Natural killer cell (primary cell): Measurements from ENCODE around the gene PMF1. TPM values are rescaled to one million over a fixed set of nuclear protein-coding genes. Genes with fewer than 3 reads are reported as not detected.

Source experiments
- ATAC-seq, 3 donors: fragments of 150-1000 bp in 2 of 3; fragments of 200-7000 bp in 1 of 3; cut with Tn5 transposase; 1 replicate in 1 of 3; 2 replicates in 2 of 3; pipeline ENCODE4 v1.10.0; 2021; ENCODE audit warnings: mild to moderate bottlenecking in 2 of 3, moderate library complexity in 2 of 3
- DNase-seq, 2 donors: peaks; one replicate each; pipeline versions ENCODE4 v3.0.0 to v3.0.0-alpha.2; 2013 to 2021; ENCODE audit warnings: mixed read lengths in 1 of 2
- H3K27ac ChIP-seq: one replicate; pipeline ENCODE4 v1.5.1; 2013; ENCODE audit warnings: mild to moderate bottlenecking, low read length
- H3K27me3 ChIP-seq: one replicate; pipeline ENCODE4 v1.6.1; 2013; ENCODE audit warnings: low read length; ENCODE audit not compliant: control insufficient read depth, insufficient read depth
- H3K36me3 ChIP-seq: one replicate; pipeline ENCODE4 v1.6.1; 2013; ENCODE audit warnings: low read length; ENCODE audit not compliant: control insufficient read depth, insufficient read depth
- H3K4me1 ChIP-seq: one replicate; pipeline ENCODE4 v1.6.1; 2013; ENCODE audit warnings: low read length; ENCODE audit not compliant: control insufficient read depth, insufficient read depth
- H3K4me3 ChIP-seq: one replicate; pipeline ENCODE4 v1.5.1; 2013; ENCODE audit warnings: low read length
- H3K9me3 ChIP-seq: one replicate; pipeline ENCODE4 v1.6.1; 2013; ENCODE audit warnings: low read length; ENCODE audit not compliant: control insufficient read depth, insufficient read depth
- H3K27ac Mint-ChIP-seq, 2 donors: one replicate each; pipeline ENCODE4 v1.8.0; 2022; ENCODE audit warnings: mild to moderate bottlenecking in 2 of 2, mixed read lengths in 2 of 2, moderate library complexity in 1 of 2
- H3K27me3 Mint-ChIP-seq, 2 donors: one replicate each; pipeline ENCODE4 v1.8.0; 2022; ENCODE audit warnings: low read depth in 2 of 2, mixed read lengths in 2 of 2
- H3K36me3 Mint-ChIP-seq: one replicate; pipeline ENCODE4 v1.8.0; 2022; ENCODE audit warnings: mixed read lengths
- H3K4me1 Mint-ChIP-seq, 2 donors: one replicate each; pipeline ENCODE4 v1.8.0; 2022; ENCODE audit warnings: mixed read lengths in 2 of 2
- H3K4me3 Mint-ChIP-seq: one replicate; pipeline ENCODE4 v1.8.0; 2022; ENCODE audit warnings: mild to moderate bottlenecking, moderate library complexity, mixed read lengths
- H3K9me3 Mint-ChIP-seq, 2 donors: one replicate each; pipeline ENCODE4 v1.8.0; 2022; ENCODE audit warnings: mixed read lengths in 2 of 2
- WGBS: methylation state at CpG from one replicate; pipeline ENCODE4 v1.1.7; 2013; ENCODE audit warnings: missing lambda C conversion rate; ENCODE audit not compliant: insufficient coverage; 5-methylcytosine and 5-hydroxymethylcytosine counted together
- intact Hi-C: fragments of 100-400 bp; cut with micrococcal nuclease; formaldehyde crosslinking; loops from one replicate; pipeline ENCODE4 v1.14.2; 2022
- total RNA-seq, 4 donors: library from RNA; stranded (reverse); fragments of 120-200 nt in 1 of 4; gene quantifications; one replicate each; pipeline versions ENCODE4 v1.2.3 to v1.2.4, GENCODE V29; 2013 to 2022
- TF ChIP-seq, protein P1 (sequence below): fragments of 200-600 bp; IDR thresholded peaks from one replicate; pipeline ENCODE4 v1.8.0; 2022; ENCODE audit warnings: antibody characterized with exemption

Gene PMF1
- total RNA-seq, 3 donors from 2014 or later (not counting 1 experiment from before 2014, with no cell fraction given), result 61.5 to 70.3 (median 64.0) TPM

DNA sequence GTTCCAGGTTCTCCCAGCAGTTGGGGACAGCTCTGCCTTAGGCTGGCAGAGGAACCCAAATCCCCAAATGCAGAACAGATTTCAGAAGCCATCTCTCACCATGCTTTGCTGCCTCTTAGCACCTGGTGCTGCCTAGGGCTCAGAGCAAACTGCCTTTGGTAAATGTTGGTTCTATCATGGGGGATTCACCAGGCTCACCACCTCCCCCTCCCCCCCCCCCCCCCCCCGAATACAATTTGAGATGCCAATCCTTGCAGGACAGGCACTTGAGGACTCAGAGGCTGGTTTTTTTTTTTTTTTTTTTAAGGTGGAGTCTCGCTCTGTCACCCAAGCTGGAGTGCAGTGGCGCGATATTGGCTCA, 35.5 kb downstream of the PMF1 start:
- no peak for ATAC-seq
- H3K4me3 ChIP-seq, result no peak overlapping the region
- Mint-ChIP-seq H3K4me1 (peaks cover 0 to 24% of the 10 kb centered on the region in 2 donors), H3K4me3 (no peak overlapping the region), H3K9me3 (no peaks in the 10 kb centered on the region), H3K27me3 (no peaks in the 10 kb centered on the region), H3K27ac (peak overlapping the region; percentile 31 to 38), H3K36me3 (no peaks in the 10 kb centered on the region)
- H3K27me3 ChIP-seq, result no peaks in the 10 kb centered on the region
- TF ChIP-seq, protein P1, sequence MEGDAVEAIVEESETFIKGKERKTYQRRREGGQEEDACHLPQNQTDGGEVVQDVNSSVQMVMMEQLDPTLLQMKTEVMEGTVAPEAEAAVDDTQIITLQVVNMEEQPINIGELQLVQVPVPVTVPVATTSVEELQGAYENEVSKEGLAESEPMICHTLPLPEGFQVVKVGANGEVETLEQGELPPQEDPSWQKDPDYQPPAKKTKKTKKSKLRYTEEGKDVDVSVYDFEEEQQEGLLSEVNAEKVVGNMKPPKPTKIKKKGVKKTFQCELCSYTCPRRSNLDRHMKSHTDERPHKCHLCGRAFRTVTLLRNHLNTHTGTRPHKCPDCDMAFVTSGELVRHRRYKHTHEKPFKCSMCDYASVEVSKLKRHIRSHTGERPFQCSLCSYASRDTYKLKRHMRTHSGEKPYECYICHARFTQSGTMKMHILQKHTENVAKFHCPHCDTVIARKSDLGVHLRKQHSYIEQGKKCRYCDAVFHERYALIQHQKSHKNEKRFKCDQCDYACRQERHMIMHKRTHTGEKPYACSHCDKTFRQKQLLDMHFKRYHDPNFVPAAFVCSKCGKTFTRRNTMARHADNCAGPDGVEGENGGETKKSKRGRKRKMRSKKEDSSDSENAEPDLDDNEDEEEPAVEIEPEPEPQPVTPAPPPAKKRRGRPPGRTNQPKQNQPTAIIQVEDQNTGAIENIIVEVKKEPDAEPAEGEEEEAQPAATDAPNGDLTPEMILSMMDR, result no peak
- peak in 1 of 2 donors; percentile 29 for DNase-seq
- H3K4me1 ChIP-seq, result peaks cover 16% of the 10 kb centered on the region
- 93% methylated on average over 3 of the region's 4 CpGs for WGBS
- H3K9me3 ChIP-seq, result no peaks in the 10 kb centered on the region
- intact Hi-C loops, result no loop called here
- H3K36me3 ChIP-seq, result peaks cover 39% of the 10 kb centered on the region
- no peak overlapping the region for H3K27ac ChIP-seq

DNA sequence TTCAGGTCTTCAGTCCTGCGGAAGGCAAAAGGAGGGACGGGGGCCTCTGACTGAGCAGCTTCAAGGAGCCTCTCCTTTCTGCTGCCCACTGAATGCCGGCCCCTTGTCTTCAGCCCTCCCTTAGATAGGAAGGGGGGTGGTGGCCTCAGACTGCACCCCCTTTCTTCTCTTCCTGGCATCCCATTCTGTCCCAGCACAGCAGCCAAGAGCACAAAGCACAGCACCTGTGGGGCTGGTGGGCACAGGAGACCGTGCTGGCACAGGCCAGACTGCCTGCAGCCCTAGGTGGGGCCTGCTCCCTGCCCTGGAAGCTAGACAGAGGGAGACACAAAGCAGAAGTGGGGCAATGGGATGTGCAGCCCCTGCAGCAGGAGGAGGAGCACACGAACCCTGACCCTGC, 36.8 kb downstream of the PMF1 start:
- Histone ChIP-seq H3K4me3 (no peak overlapping the region), H3K27me3 (no peaks in the 10 kb centered on the region), H3K4me1 (peaks cover 16% of the 10 kb centered on the region), H3K27ac (no peak overlapping the region), H3K36me3 (peaks cover 52% of the 10 kb centered on the region), H3K9me3 (no peaks in the 10 kb centered on the region)
- Mint-ChIP-seq H3K4me1 (peaks cover 0 to 23% of the 10 kb centered on the region in 2 donors), H3K27me3 (no peaks in the 10 kb centered on the region), H3K4me3 (no peak overlapping the region), H3K9me3 (no peaks in the 10 kb centered on the region), H3K36me3 (no peaks in the 10 kb centered on the region), H3K27ac (no peak overlapping the region)
- TF ChIP-seq, protein P1, result no peak
- no peak for DNase-seq
- ATAC-seq, result no peak
- WGBS, result 97% methylated on average over 4 of the region's 5 CpGs
- intact Hi-C loops, result no loop called here

DNA sequence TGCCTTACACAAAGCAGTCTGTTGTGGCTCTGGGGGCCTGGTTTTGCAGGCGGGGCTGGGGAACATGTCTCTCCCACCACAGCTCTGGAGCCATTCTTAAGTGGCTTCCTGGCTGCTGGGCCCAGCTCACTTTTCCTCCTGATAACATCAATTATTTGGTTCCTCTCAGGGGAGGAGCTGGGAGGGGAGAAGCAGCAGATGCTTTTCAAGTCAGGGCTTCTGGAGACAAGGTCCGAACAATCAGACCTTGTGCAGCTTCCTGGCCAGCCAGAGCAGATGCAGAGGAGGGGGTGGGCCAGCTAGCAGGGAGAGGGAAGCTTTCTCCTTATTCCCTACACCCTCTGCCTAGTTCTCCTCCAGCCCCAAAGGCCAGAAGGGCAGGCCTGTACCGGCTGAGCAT, 38.7 kb downstream of the PMF1 start:
- Histone ChIP-seq H3K4me3 (no peak overlapping the region), H3K27me3 (no peaks in the 10 kb centered on the region), H3K27ac (no peak overlapping the region), H3K36me3 (peaks cover 61% of the 10 kb centered on the region), H3K9me3 (no peaks in the 10 kb centered on the region), H3K4me1 (no peaks in the 10 kb centered on the region)
- intact Hi-C loops, result no loop called here
- 54% methylated on average over 3 of the region's 3 CpGs for WGBS
- ATAC-seq, result no peak
- Mint-ChIP-seq H3K36me3 (no peaks in the 10 kb centered on the region), H3K4me1 (peaks cover 0 to 5% of the 10 kb centered on the region in 2 donors), H3K4me3 (no peak overlapping the region), H3K9me3 (no peaks in the 10 kb centered on the region), H3K27ac (no peak overlapping the region), H3K27me3 (no peaks in the 10 kb centered on the region)
- no peak for DNase-seq
- TF ChIP-seq, protein P1, result no peak

DNA sequence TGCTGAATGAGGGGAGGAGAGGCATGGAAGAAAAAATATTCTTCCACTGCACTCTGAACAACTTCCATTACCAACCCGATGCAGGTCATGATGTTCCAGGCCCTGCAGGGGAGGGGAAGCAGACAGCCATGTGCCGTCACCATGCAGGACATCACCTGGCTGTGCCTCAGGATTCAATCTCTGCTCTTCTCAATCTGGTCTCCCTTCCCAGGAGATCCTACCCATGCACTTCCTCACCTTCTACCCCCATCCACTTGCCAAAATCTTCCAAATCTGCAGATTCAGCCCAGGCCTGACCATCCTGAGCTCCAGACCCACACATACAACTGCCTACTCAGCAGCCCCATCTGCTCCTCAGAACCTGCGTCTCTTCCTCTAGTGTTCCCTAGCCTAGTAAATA, 40.8 kb downstream of the PMF1 start:
- Mint-ChIP-seq H3K9me3 (no peaks in the 10 kb centered on the region), H3K36me3 (no peaks in the 10 kb centered on the region), H3K27ac (peak overlapping the region in 1 of 2 donors; percentile 11), H3K4me3 (no peak overlapping the region), H3K4me1 (peaks cover 9 to 12% of the 10 kb centered on the region in 2 donors), H3K27me3 (no peaks in the 10 kb centered on the region)
- Histone ChIP-seq H3K4me3 (no peak overlapping the region), H3K27ac (no peak overlapping the region), H3K27me3 (no peaks in the 10 kb centered on the region), H3K4me1 (no peaks in the 10 kb centered on the region), H3K36me3 (peaks cover 78% of the 10 kb centered on the region), H3K9me3 (no peaks in the 10 kb centered on the region)
- WGBS, result 98% methylated on average over 3 of the region's 3 CpGs
- no peak for DNase-seq
- no peak for ATAC-seq
- TF ChIP-seq, protein P1, result no peak
- intact Hi-C loops, result no loop called here
